Measurements from ENCODE around the gene FIGN.

DNA sequence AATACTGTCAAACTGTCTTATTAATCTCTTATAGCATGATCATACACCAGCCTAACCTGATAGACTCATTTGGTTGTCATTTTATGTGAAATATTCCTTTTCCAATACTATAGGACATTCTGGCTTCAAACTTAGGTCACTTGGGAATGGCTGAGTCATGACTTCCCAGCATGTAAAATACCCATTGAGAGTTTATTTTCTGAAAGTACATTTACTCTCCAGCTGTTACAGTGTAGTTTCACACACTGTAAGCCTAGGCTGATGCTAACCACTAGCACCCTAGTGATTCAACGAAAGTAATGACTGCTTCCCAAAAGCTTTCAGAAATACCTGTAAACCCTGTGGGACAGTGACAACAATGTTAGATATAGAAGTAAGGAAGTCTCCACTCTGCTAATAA lies 93.8 kb downstream of the FIGN start:
- TF ChIP-seq, protein P1, sequence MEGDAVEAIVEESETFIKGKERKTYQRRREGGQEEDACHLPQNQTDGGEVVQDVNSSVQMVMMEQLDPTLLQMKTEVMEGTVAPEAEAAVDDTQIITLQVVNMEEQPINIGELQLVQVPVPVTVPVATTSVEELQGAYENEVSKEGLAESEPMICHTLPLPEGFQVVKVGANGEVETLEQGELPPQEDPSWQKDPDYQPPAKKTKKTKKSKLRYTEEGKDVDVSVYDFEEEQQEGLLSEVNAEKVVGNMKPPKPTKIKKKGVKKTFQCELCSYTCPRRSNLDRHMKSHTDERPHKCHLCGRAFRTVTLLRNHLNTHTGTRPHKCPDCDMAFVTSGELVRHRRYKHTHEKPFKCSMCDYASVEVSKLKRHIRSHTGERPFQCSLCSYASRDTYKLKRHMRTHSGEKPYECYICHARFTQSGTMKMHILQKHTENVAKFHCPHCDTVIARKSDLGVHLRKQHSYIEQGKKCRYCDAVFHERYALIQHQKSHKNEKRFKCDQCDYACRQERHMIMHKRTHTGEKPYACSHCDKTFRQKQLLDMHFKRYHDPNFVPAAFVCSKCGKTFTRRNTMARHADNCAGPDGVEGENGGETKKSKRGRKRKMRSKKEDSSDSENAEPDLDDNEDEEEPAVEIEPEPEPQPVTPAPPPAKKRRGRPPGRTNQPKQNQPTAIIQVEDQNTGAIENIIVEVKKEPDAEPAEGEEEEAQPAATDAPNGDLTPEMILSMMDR (IDR thresholded peaks at IDR 0.05) = no peak
- no peak for TF ChIP-seq POLR2A (IDR thresholded peaks at IDR 0.05)

All from upper lobe of left lung (tissue), 4 donors.